SH-SY5Y (cell line): Measurements from ENCODE around the gene ZAR1L.

Experiments used
- GATA2 ChIP-seq: IDR thresholded peaks from 2 replicates; pipeline ENCODE4 v1.6.1; 2011; ENCODE audit warnings: mild to moderate bottlenecking, low read depth, low read length
- GATA3 ChIP-seq: IDR thresholded peaks from 2 replicates; pipeline ENCODE4 v1.6.1; 2011; ENCODE audit warnings: low read depth, mild to moderate bottlenecking, low read length, moderate library complexity

DNA sequence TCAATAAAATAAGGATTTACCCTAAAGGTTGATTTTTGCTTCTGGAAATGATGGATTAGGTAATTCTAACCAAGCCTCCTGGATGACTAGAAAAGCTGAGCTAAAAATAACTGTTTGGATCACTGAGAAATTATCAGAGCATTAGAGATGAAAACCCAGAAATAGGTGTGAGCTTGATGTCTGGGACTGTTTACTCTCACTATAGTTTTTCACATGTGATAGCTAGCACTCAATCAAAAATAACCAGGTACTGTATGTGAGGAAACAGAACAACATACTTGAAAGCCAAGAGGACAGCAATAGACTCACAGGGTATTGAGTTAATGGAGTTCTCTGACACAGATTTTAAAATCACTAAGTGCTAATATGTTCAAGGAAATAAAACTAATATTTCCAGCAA is 9.5 kb downstream of the ZAR1L start:
- TF ChIP-seq GATA3 (no peak), GATA2 (no peak)
